Keratinocyte (primary cell): Measurements from ENCODE around the gene TRA2B. TPM values are rescaled to one million over a fixed set of nuclear protein-coding genes. Genes with fewer than 3 reads are reported as not detected.

ENCODE experiments used
- DNase-seq: peaks from one replicate; pipeline ENCODE4 v3.0.0-alpha.2; 2011; ENCODE audit warnings: low read depth, missing footprints, low spot score
- FAIRE-seq: peaks from 2 replicates; lab custom pipeline; 2011; peaks lifted over from hg19 to GRCh38; lab: Jason Lieb, UNC
- H2AFZ ChIP-seq: 2 replicates; pipeline ENCODE4 v1.6.0; 2012; ENCODE audit warnings: low read length, control low read depth, inconsistent platforms; ENCODE audit not compliant: control insufficient read depth
- H3K27ac ChIP-seq: 2 replicates; pipeline ENCODE4 v1.5.1; 2011; ENCODE audit warnings: low read length; ENCODE audit not compliant: control insufficient read depth, insufficient read depth
- H3K27me3 ChIP-seq: 3 replicates; pipeline ENCODE4 v1.6.0; 2011; ENCODE audit warnings: low read length; ENCODE audit not compliant: control insufficient read depth, insufficient read depth; ENCODE audit errors: extremely low read depth
- H3K36me3 ChIP-seq, 2 experiments: 2 replicates in 1 of 2; 3 replicates in 1 of 2; pipeline ENCODE4 v1.5.1; 2011; ENCODE audit warnings: low read length in 2 of 2, mild to moderate bottlenecking in 1 of 2; ENCODE audit not compliant: control insufficient read depth in 2 of 2, insufficient read depth in 2 of 2; ENCODE audit errors: extremely low read depth in 1 of 2
- H3K4me1 ChIP-seq: 3 replicates; pipeline ENCODE4 v1.5.1; 2011; ENCODE audit warnings: low read length; ENCODE audit not compliant: control insufficient read depth, insufficient read depth; ENCODE audit errors: extremely low read depth
- H3K4me2 ChIP-seq: 3 replicates; pipeline ENCODE4 v1.6.0; 2011; ENCODE audit warnings: low read depth, low read length; ENCODE audit not compliant: control insufficient read depth, insufficient read depth; ENCODE audit errors: extremely low read depth
- H3K4me3 ChIP-seq, 3 experiments: fragments of 200-600 bp in 1 of 3; sonication (generic) in 1 of 3; 2 replicates in 2 of 3; 3 replicates in 1 of 3; pipeline ENCODE4 v1.5.1; 2011 to 2016; ENCODE audit warnings: low read length in 3 of 3, mild to moderate bottlenecking in 3 of 3, control low read depth in 2 of 3, inconsistent platforms in 1 of 3, low read depth in 1 of 3, mixed read lengths in 1 of 3, mixed run types in 1 of 3, moderate library complexity in 1 of 3; ENCODE audit not compliant: control insufficient read depth in 2 of 3, insufficient read depth in 2 of 3; ENCODE audit errors: extremely low read depth in 1 of 3
- H3K79me2 ChIP-seq: 2 replicates; pipeline ENCODE4 v1.6.0; 2012; ENCODE audit warnings: low read length; ENCODE audit not compliant: control insufficient read depth, insufficient read depth
- H3K9ac ChIP-seq: 3 replicates; pipeline ENCODE4 v1.6.0; 2011; ENCODE audit warnings: low read length; ENCODE audit not compliant: control insufficient read depth, insufficient read depth; ENCODE audit errors: extremely low read depth
- H3K9me1 ChIP-seq: 3 replicates; pipeline ENCODE4 v1.6.0; 2011; ENCODE audit warnings: low read length; ENCODE audit not compliant: control insufficient read depth, insufficient read depth; ENCODE audit errors: extremely low read depth
- H3K9me3 ChIP-seq: 2 replicates; pipeline ENCODE4 v1.5.1; 2012; ENCODE audit warnings: low read depth, low read length; ENCODE audit not compliant: control insufficient read depth
- H4K20me1 ChIP-seq: 3 replicates; pipeline ENCODE4 v1.6.0; 2011; ENCODE audit warnings: low read length; ENCODE audit not compliant: control insufficient read depth, insufficient read depth; ENCODE audit errors: extremely low read depth
- CTCF ChIP-seq, 3 experiments: IDR thresholded peaks in 1 of 3; conservative IDR thresholded peaks in 1 of 3; optimal IDR thresholded peaks in 1 of 3; 2 replicates in 2 of 3; 3 replicates in 1 of 3; pipeline versions ENCODE3 to v1.5.1; 2011; ENCODE audit warnings: low read length in 3 of 3, mild to moderate bottlenecking in 3 of 3, moderate library complexity in 2 of 3, control low read depth in 1 of 3, inconsistent platforms in 1 of 3; ENCODE audit not compliant: insufficient read depth in 2 of 3; ENCODE audit errors: extremely low read depth in 1 of 3
- EZH2 ChIP-seq: IDR thresholded peaks from one replicate; pipeline ENCODE4 v1.6.1; 2012; ENCODE audit warnings: inconsistent platforms, mild to moderate bottlenecking, low read length, moderate library complexity
- dilution Hi-C: fragments of 300-500 bp; cut with MboI; formaldehyde crosslinking; loops from one replicate; pipeline ENCODE4 v1.7.0; 2020; ENCODE audit warnings: low sequenced_read_pairs; ENCODE audit not compliant: extremely low pct_ligation_motif_present
- polyA plus RNA-seq, 5 experiments: library from polyadenylated mRNA; depleted of rRNA in 3 of 5; stranded (reverse) in 3 of 5; stranded (forward) in 1 of 5; unstranded in 1 of 5; fragments of >200 nt; gene quantifications; 1 replicate in 1 of 5; 2 replicates in 3 of 5; 3 replicates in 1 of 5; pipeline versions ENCODE4 v1.2.1 to v1.2.3, GENCODE V29; 2011 to 2012; ENCODE audit warnings: missing spikeins in 2 of 5, low read depth in 1 of 5, low replicate concordance in 1 of 5

Gene TRA2B
- polyA plus RNA-seq, 1 donor (not counting 4 experiments of a cell fraction or from before 2014, with no cell fraction given) = 195 TPM

GRCh38 chr3:185914911-185915629 is 22.7 kb downstream of the TRA2B start:
- Histone ChIP-seq H3K4me2 (no peak overlapping the region), H3K36me3 (peaks cover 22 to 43% of the 10 kb centered on the region in 2 experiments), H3K27ac (no peak overlapping the region), H3K79me2 (peaks cover 21% of the 10 kb centered on the region), H3K27me3 (no peaks in the 10 kb centered on the region), H3K9ac (no peak overlapping the region), H3K9me3 (no peaks in the 10 kb centered on the region), H4K20me1 (peaks cover 6% of the 10 kb centered on the region), H3K4me3 (no peak overlapping the region), H3K4me1 (no peaks in the 10 kb centered on the region), H2AFZ (no peak overlapping the region), H3K9me1 (no peaks in the 10 kb centered on the region)
- DNase-seq = no peak
- dilution Hi-C loops = no loop called here
- no peak for FAIRE-seq
- no peak for TF ChIP-seq CTCF (optimal IDR thresholded peaks at IDR 0.05 in 1 of 3, IDR thresholded peaks at IDR 0.05 in 1 of 3, conservative IDR thresholded peaks at IDR 0.05 in 1 of 3; ENCODE audit: extremely low read depth in 1 of 3, insufficient read depth in 2 of 3, low read length in 3 of 3)
- no peak for TF ChIP-seq EZH2

- H4K20me1 ChIP-seq = peaks cover 3% of the 10 kb centered on the region
- no peak for DNase-seq
- TF ChIP-seq CTCF (optimal IDR thresholded peaks at IDR 0.05 in 1 of 3, IDR thresholded peaks at IDR 0.05 in 1 of 3, conservative IDR thresholded peaks at IDR 0.05 in 1 of 3; ENCODE audit: extremely low read depth in 1 of 3, insufficient read depth in 2 of 3, low read length in 3 of 3) (no peak), EZH2 (no peak)
- no peaks in the 10 kb centered on the region for H3K27me3 ChIP-seq
- H3K4me2 ChIP-seq = no peak overlapping the region
- H3K79me2 ChIP-seq = peaks cover 9% of the 10 kb centered on the region
- H3K9ac ChIP-seq = no peak overlapping the region
- H3K4me3 ChIP-seq = no peak overlapping the region
- H3K9me3 ChIP-seq = no peaks in the 10 kb centered on the region
- dilution Hi-C loops = no loop called here
- no peaks in the 10 kb centered on the region for H3K9me1 ChIP-seq
- H3K4me1 ChIP-seq = no peaks in the 10 kb centered on the region
- peaks cover 14 to 35% of the 10 kb centered on the region in 2 experiments for H3K36me3 ChIP-seq
- no peak overlapping the region for H3K27ac ChIP-seq
- H2AFZ ChIP-seq = no peak overlapping the region
- peak; percentile 65 for FAIRE-seq
Observed at GRCh38 chr3:185912929-185913901, 24.6 kb downstream of the TRA2B start.
